Measurements from ENCODE around the gene ADAMTS13.

DNA sequence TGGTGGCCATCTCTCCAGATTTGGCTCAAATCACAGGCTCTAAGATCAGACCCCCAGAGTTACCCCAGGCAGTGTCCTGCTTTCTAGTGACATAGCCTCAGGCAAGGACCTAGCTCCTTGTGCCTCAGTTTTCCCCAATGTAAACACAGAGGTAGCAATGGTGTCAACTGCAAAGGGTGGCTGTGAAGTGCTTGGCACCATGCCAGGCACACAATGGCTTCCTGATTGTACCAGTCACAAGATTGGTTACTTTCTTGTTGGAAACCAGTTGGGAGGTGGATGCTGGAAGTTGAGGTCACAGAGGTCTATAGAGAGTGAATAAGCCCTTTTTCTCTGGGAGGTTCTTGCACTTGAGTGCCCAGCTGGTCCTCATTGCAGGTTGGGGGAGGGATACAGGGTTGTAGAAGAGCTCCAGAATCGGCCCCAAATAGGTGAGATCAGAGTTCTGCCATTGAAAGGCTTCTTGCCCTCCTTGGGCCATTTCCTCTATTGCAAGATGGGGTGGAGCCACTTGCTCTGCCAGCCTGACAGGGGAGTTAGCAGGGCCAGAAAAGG, 43.7 kb upstream of the ADAMTS13 start:
- TF ChIP-seq POLR2A (IDR thresholded peaks at IDR 0.05; ENCODE audit: low read depth, low read length) (no peak), POLR2AphosphoS5 (IDR thresholded peaks at IDR 0.05; ENCODE audit: insufficient read depth, low read depth, low read length) (no peak), MYC (IDR thresholded peaks at IDR 0.05; ENCODE audit: low read depth, low read length) (no peak), JUN (IDR thresholded peaks at IDR 0.05; ENCODE audit: borderline replicate concordance, insufficient read depth, insufficient read length, low read depth) (no peak), FOS (IDR thresholded peaks at IDR 0.05; ENCODE audit: borderline replicate concordance, insufficient read depth, low read length) (no peak), EZH2 (IDR thresholded peaks at IDR 0.05; ENCODE audit: borderline replicate concordance, low read depth, low read length, severe bottlenecking) (no peak)
- TF ChIP-seq, protein P1, sequence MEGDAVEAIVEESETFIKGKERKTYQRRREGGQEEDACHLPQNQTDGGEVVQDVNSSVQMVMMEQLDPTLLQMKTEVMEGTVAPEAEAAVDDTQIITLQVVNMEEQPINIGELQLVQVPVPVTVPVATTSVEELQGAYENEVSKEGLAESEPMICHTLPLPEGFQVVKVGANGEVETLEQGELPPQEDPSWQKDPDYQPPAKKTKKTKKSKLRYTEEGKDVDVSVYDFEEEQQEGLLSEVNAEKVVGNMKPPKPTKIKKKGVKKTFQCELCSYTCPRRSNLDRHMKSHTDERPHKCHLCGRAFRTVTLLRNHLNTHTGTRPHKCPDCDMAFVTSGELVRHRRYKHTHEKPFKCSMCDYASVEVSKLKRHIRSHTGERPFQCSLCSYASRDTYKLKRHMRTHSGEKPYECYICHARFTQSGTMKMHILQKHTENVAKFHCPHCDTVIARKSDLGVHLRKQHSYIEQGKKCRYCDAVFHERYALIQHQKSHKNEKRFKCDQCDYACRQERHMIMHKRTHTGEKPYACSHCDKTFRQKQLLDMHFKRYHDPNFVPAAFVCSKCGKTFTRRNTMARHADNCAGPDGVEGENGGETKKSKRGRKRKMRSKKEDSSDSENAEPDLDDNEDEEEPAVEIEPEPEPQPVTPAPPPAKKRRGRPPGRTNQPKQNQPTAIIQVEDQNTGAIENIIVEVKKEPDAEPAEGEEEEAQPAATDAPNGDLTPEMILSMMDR (IDR thresholded peaks at IDR 0.05; ENCODE audit: extremely low read depth in 1 of 2, insufficient read depth in 1 of 2, low read depth in 1 of 2, low read length in 2 of 2): no peak
- TF ChIP-seq, protein P2, sequence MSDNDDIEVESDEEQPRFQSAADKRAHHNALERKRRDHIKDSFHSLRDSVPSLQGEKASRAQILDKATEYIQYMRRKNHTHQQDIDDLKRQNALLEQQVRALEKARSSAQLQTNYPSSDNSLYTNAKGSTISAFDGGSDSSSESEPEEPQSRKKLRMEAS (IDR thresholded peaks at IDR 0.05; ENCODE audit: insufficient read depth, insufficient read length): no peak

All from endothelial cell of umbilical vein (primary cell).